Kidney (tissue), 14 donors: ENCODE data around the gene LRRK1. TPM values are rescaled to one million over a fixed set of nuclear protein-coding genes. Genes with fewer than 3 reads are reported as not detected.

Experiments used
- DNase-seq, 5 donors: peaks; one replicate each; pipeline ENCODE4 v3.0.0-alpha.2; 2013 to 2020
- FAIRE-seq: peaks from 2 replicates; lab custom pipeline; 2012; peaks lifted over from hg19 to GRCh38; lab: Jason Lieb, UNC
- H3K27ac ChIP-seq, 2 donors: one replicate each; pipeline ENCODE4 v1.7.0; 2013; ENCODE audit warnings: low read depth in 2 of 2, low read length in 2 of 2, inconsistent platforms in 1 of 2
- H3K27me3 ChIP-seq: one replicate; pipeline ENCODE4 v1.7.1; 2013; ENCODE audit warnings: low read length, inconsistent platforms; ENCODE audit not compliant: control insufficient read depth, insufficient read depth
- H3K36me3 ChIP-seq, 3 donors: one replicate each; pipeline versions ENCODE4 v1.7.0 to v1.7.1; 2013; ENCODE audit warnings: low read length in 3 of 3, control low read depth in 1 of 3, inconsistent platforms in 1 of 3; ENCODE audit not compliant: insufficient read depth in 3 of 3, control insufficient read depth in 2 of 3
- H3K4me1 ChIP-seq, 3 donors: one replicate each; pipeline versions ENCODE4 v1.7.0 to v1.7.1; 2013; ENCODE audit warnings: low read length in 3 of 3, inconsistent platforms in 1 of 3, low read depth in 1 of 3; ENCODE audit not compliant: control insufficient read depth in 2 of 3, insufficient read depth in 2 of 3
- H3K4me3 ChIP-seq, 3 donors: one replicate each; pipeline versions ENCODE4 v1.7.0 to v1.8.1; 2013; ENCODE audit warnings: low read length in 3 of 3, control low read depth in 1 of 3, inconsistent platforms in 1 of 3
- H3K9ac ChIP-seq, 3 donors: one replicate each; pipeline versions ENCODE4 v1.7.0 to v1.7.1; 2013; ENCODE audit warnings: low read length in 3 of 3, control low read depth in 1 of 3, inconsistent platforms in 1 of 3
- H3K9me3 ChIP-seq, 3 donors: one replicate each; pipeline versions ENCODE4 v1.7.0 to v1.7.1; 2013; ENCODE audit warnings: low read length in 3 of 3, control low read depth in 1 of 3, inconsistent platforms in 1 of 3; ENCODE audit not compliant: control insufficient read depth in 2 of 3, insufficient read depth in 1 of 3
- CTCF ChIP-seq: IDR thresholded peaks from 3 replicates; pipeline ENCODE4 v1.5.1; 2012; ENCODE audit warnings: mild to moderate bottlenecking, moderate library complexity, borderline replicate concordance; ENCODE audit not compliant: insufficient read depth; ENCODE audit errors: extremely low read depth
- intact Hi-C: fragments of 100-400 bp; cut with DNase I; formaldehyde crosslinking; loops from one replicate; pipeline ENCODE4 v1.11.1; 2022
- polyA plus RNA-seq: library from polyadenylated mRNA; stranded (reverse); fragments of 350-450 nt; fragmentation: Illumina TruSeq; extraction: RNeasy Lipid Tissue Mini Kit (QIAGEN cat#74804); gene quantifications from one replicate; pipeline ENCODE4 v1.2.3, GENCODE V29; 2014; ENCODE audit warnings: low read depth, low replicate concordance; ENCODE audit not compliant: insufficient read depth
- total RNA-seq: library from RNA; stranded (reverse); fragmentation: NEBNext Ultra II Directional; extraction: Animal tissue kit (Norgen Biotek cat#: 25700); gene quantifications from one replicate; pipeline ENCODE4 v1.2.1, GENCODE V29; 2021
- donor health status: control.
- donor health status: control.
- donor health status: control.
- donor health status: control.
- donor health status: control.
- donor health status: DM: yes; HTN: yes; CAD: no.
- donor health status: Normal renal cell carcinoma (clear cell type).

The LRRK1 gene
- total and polyA plus RNA-seq, 2 donors from 2014 or later, result 1.1 to 24.9 TPM

GRCh38 chr15:100983221-100983620 is 64.1 kb downstream of the LRRK1 start:
- intact Hi-C loops, result no loop called here
- no peak for FAIRE-seq
- H3K27me3 ChIP-seq, result no peaks in the 10 kb centered on the region
- H3K9me3 ChIP-seq, result peaks cover 0 to 2% (median 0%) of the 10 kb centered on the region in 3 donors
- H3K9ac ChIP-seq, result no peak overlapping the region
- no peak for DNase-seq
- peaks cover 0 to 3% (median 2%) of the 10 kb centered on the region in 3 donors for H3K4me1 ChIP-seq
- H3K36me3 ChIP-seq, result no peaks in the 10 kb centered on the region
- no peak overlapping the region for H3K27ac ChIP-seq
- no peak for TF ChIP-seq CTCF
- H3K4me3 ChIP-seq, result no peak overlapping the region

GRCh38 chr15:100985401-100985800 is 66.2 kb downstream of the LRRK1 start:
- Histone ChIP-seq H3K36me3 (no peaks in the 10 kb centered on the region), H3K4me1 (peaks cover 0 to 3% (median 2%) of the 10 kb centered on the region in 3 donors), H3K9ac (no peak overlapping the region), H3K9me3 (no peaks in the 10 kb centered on the region), H3K27me3 (no peaks in the 10 kb centered on the region), H3K27ac (no peak overlapping the region), H3K4me3 (no peak overlapping the region)
- no peak for FAIRE-seq
- DNase-seq, result no peak
- no peak for TF ChIP-seq CTCF
- intact Hi-C loops, result no loop called here

- no peak overlapping the region for H3K9ac ChIP-seq
- H3K27me3 ChIP-seq, result no peaks in the 10 kb centered on the region
- FAIRE-seq (no peak), DNase-seq (no peak)
- no peak for TF ChIP-seq CTCF
- intact Hi-C loops, result no loop called here
- no peaks in the 10 kb centered on the region for H3K36me3 ChIP-seq
- peak overlapping the region in 1 of 3 donors; percentile 33 for H3K4me3 ChIP-seq
- H3K27ac ChIP-seq, result no peak overlapping the region
- peaks cover 0 to 3% (median 2%) of the 10 kb centered on the region in 3 donors for H3K4me1 ChIP-seq
- H3K9me3 ChIP-seq, result no peaks in the 10 kb centered on the region
These were observed 67.2 kb downstream of the LRRK1 start for GRCh38 chr15:100986158-100986896.
